ENCODE data around the gene TLE6. TPM values are rescaled to one million over a fixed set of nuclear protein-coding genes. Genes with fewer than 3 reads are reported as not detected.
"Not testable (repeated sequence)": the region's sequence is repeated elsewhere in the genome, so short reads cannot be mapped to it uniquely, and the experiment has no call there.

Gene TLE6
- total RNA-seq, 2 experiments from 2014 or later, result 2.5 to 2.6 TPM

DNA sequence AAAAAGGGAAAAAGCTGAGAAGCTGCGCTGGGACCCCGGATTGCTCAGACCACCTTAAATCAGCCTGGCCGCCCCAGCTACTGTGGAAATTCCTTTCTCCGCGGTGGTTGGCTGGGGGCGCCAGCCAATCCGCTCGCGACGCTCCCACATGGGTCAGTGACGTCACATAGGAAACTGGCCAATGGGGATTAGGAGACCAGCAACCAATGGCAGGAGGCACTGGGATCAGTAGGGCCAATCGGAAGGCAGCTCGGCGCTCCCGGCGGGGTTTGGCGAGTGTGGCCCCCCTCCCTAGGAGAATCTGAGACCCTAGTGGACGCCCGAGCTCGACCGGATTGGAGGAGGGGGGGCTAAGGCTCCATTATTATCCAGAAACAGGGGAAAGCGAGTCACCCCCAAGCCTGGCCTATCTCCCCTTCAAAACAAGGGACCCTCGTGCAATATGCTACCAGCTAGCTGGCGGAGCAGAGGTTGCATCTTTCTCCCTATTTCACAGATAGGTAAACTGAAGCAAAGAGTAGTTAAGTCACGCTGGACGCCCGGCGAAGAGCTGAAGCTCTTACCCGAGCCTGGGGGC lies 58.3 kb downstream of the TLE6 start:
- peaks cover 15% of the 10 kb centered on the region for H3K4me1 Mint-ChIP-seq (ENCODE audit: low read depth)
- H3K27me3 Mint-ChIP-seq, result peaks cover 1% of the 10 kb centered on the region
- peak overlapping the region; percentile 92 for H3K27ac Mint-ChIP-seq

DNA sequence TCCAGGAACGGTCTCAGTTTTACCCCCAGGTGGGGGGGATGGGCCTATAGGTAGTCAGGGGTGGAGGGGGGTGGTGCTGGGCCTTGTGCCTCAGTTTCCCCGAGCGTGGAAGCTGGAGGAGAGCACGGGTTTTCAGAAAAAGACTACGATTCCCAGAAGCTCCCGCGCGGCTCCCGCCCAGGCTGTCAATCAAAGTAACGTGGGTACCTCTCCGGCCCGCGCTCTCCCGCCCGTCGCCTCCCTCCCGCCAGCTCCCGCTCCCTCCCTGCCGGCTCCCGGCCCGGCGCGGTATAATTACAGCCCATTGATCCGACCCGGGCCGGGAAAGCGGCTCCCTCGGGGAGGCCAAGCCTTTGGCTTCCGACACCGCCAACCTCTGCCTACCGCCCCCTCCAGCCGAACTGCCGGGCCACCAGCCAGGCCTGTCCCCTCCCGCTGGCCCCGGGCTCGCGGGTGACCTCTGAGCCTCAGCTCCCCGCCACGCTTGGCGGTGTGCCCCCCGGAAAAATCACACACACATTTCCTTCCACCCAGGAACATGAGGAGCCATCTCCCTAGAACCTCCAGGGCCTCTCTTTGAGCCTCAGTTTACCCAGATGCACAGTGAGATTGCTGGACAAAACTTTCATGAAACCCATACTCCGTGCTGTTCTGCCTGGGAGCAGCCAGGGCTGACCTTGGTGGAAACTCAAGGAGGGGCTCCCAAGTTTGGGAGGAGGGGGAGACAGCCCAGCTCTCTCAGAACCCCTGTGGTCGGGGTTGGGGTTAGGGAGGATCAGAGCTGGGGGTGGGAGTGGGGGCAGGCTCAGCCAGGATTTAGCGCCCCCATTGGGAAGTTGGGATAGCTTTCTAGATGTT lies 59.0 kb downstream of the TLE6 start:
- Mint-ChIP-seq H3K4me3 (peak overlapping the region; percentile 86), H3K36me3 (no peaks in the 10 kb centered on the region), H3K9me3 (no peaks in the 10 kb centered on the region), H3K4me1 (ENCODE audit: low read depth) (peaks cover 15% of the 10 kb centered on the region), H3K27me3 (peaks cover 1% of the 10 kb centered on the region), H3K27ac (peak overlapping the region; percentile 92)
- ChIA-PET POLR2A (interaction anchor here (1.0 to 2.9 kb wide), 11 partner anchors 12 to 560 kb away, joined by 3 to 12 read pairs (median 7); partner anchors contain the start of genes GADD45B, TLE5, TLE6 and ZNF57), CTCF (interaction anchor here (0.7 to 3.1 kb wide), 22 partner anchors 9 to 400 kb away, joined by 3 to 21 read pairs (median 4); partner anchors contain the start of gene TLE6)
- DNase-seq, result peak; percentile 89
- intact Hi-C loops (cut with micrococcal nuclease), result no loop called here

More for the DNA sequence above, 58.3 kb downstream of the TLE6 start:
- Mint-ChIP-seq H3K4me3 (peak overlapping the region; percentile 86), H3K9me3 (no peaks in the 10 kb centered on the region), H3K36me3 (no peaks in the 10 kb centered on the region)
- ChIA-PET CTCF (interaction anchor here (0.7 to 3.1 kb wide), 17 partner anchors 10 to 399 kb away, joined by 3 to 21 read pairs (median 4); partner anchors contain the start of gene TLE6), POLR2A (interaction anchor here (0.7 to 2.9 kb wide), 12 partner anchors 11 to 559 kb away, joined by 3 to 12 read pairs (median 6); partner anchors contain the start of genes GADD45B, TLE5, TLE6 and ZNF57)
- peak; percentile 97 for DNase-seq
- intact Hi-C loops (cut with micrococcal nuclease), result loop anchor here (1.0 to 2.0 kb wide), 3 partner anchors 25 to 400 kb away; partner anchors contain the start of gene TLE6

DNA sequence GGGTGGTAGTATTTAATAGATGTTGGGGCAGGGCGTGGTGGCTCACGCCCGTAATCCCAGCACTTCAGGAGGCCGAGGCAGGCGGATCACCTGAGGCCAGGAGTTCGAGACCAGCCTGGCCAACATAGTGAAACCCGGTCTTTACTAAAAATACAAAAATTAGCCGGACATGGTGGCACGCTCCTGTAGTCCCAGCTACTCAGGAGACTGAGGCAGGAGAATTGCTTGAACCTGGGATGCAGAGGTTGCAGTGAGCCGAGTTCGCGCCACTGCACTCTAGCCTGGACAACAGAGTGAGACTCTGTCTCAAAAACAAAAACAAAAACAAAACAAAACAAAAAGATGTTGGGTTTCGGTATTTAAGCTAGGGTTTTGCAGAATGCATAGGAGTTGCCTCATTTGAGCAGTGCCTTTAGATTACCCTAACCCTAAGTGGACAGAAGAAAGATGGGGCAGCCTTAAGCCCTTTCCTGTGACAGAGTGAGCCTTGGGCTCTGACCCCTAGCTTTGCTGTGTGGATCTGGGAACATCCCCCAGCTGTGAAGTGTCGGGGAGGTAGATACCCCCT lies 59.7 kb downstream of the TLE6 start:
- intact Hi-C loops (cut with micrococcal nuclease); DNase-seq; H3K27me3 Mint-ChIP-seq; H3K36me3 Mint-ChIP-seq; H3K9me3 Mint-ChIP-seq: not testable (repeated sequence)
- CTCF ChIA-PET, result interaction anchor here (0.8 to 3.1 kb wide), 10 partner anchors 9 to 86 kb away, joined by 3 to 21 read pairs (median 3); no protein-coding TSS in a partner anchor
- Mint-ChIP-seq H3K4me3 (peak overlapping the region; percentile 86), H3K27ac (peak overlapping the region; percentile 92), H3K4me1 (ENCODE audit: low read depth) (peaks cover 15% of the 10 kb centered on the region)
- POLR2A ChIA-PET, result interaction anchor here (1.5 to 2.9 kb wide), 6 partner anchors 13 to 34 kb away, joined by 4 to 12 read pairs (median 8); partner anchors contain the start of gene TLE5

DNA sequence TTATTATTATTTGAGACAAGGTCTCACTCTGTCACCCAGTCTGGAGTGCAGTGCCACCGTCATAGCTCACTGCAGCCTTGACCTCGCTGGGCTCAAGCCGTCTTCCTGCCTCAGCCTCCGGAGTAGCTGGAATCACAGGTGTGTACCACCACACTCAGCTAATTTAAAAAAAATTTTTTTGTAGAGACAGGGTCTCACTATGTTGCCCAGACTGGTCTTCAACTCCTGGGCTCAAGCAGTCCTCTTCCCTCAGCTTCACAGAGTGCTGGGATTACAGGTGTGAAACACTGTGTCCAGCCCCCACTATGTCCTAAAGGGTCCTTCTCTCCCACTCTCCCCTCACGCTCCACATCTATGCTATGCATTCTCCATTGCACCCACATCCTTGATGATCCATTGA lies 60.9 kb downstream of the TLE6 start:
- intact Hi-C loops (cut with micrococcal nuclease), result no loop called here
- no peaks in the 10 kb centered on the region for H3K9me3 Mint-ChIP-seq
- H3K4me1 Mint-ChIP-seq (ENCODE audit: low read depth), result peaks cover 18% of the 10 kb centered on the region
- ChIA-PET CTCF (interaction anchor here (0.6 to 3.1 kb wide), 3 partner anchors 10 to 88 kb away, joined by 3 to 18 read pairs (median 4); no protein-coding TSS in a partner anchor), POLR2A (no interaction called here)
- no peak overlapping the region for H3K27ac Mint-ChIP-seq
- no peaks in the 10 kb centered on the region for H3K36me3 Mint-ChIP-seq
- no peak overlapping the region for H3K4me3 Mint-ChIP-seq
- no peak for DNase-seq
- H3K27me3 Mint-ChIP-seq, result peaks cover 1% of the 10 kb centered on the region

DNA sequence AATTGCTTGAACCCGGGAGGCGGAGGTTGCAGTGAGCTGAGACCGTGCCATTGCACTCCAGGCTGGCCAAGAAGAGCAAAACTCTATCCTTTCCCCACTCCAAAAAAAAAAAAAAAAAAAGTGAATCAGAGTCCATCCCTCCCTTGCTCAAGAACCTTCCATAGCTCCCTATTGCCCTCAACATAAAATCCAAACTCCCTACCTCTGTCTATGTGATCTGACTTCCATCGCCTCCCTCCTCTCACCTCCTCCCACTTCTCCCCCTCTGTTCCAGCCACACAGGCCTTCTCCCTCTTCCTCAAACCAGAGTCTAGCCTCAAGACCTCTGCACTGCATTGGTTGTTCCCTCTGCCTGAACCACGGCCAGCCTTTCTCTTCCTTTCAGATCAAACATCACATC lies 61.8 kb downstream of the TLE6 start:
- no peak overlapping the region for H3K4me3 Mint-ChIP-seq
- peaks cover 1% of the 10 kb centered on the region for H3K27me3 Mint-ChIP-seq
- intact Hi-C loops (cut with micrococcal nuclease), result no loop called here
- no peak overlapping the region for H3K27ac Mint-ChIP-seq
- no peaks in the 10 kb centered on the region for H3K36me3 Mint-ChIP-seq
- no peak for DNase-seq
- CTCF ChIA-PET, result interaction anchor here (0.7 to 2.2 kb wide), 4 partner anchors 16 to 90 kb away, joined by 3 to 9 read pairs (median 4); no protein-coding TSS in a partner anchor
- POLR2A ChIA-PET, result no interaction called here
- no peaks in the 10 kb centered on the region for H3K9me3 Mint-ChIP-seq
- H3K4me1 Mint-ChIP-seq (ENCODE audit: low read depth), result peaks cover 18% of the 10 kb centered on the region

DNA sequence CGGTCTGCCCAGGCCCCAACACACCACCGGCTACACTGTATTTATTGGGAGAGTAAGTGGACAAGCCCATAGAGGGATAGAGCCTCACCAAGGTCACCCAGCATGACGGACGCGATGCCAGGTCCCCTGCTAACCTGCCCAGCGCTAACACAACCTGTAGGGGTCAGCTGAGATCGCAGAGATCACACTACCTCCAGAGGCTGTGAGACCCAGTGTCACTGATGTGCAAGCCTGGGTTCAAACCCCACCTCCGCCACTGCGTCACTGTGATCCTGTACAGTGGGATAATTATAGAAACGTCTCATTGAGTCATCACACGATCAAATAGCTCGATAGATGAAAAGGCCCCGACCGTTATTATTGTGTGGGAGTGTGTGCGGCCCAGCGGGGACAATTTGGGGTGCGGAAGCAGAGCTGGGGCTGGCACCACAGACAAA lies 62.3 kb downstream of the TLE6 start:
- Mint-ChIP-seq H3K4me3 (no peak overlapping the region), H3K4me1 (ENCODE audit: low read depth) (peaks cover 14% of the 10 kb centered on the region), H3K27ac (no peak overlapping the region), H3K9me3 (no peaks in the 10 kb centered on the region), H3K27me3 (peaks cover 1% of the 10 kb centered on the region), H3K36me3 (no peaks in the 10 kb centered on the region)
- ChIA-PET POLR2A (no interaction called here), CTCF (interaction anchor here (0.7 to 2.2 kb wide), 6 partner anchors 21 to 151 kb away, joined by 3 to 9 read pairs (median 3); no protein-coding TSS in a partner anchor)
- no peak for DNase-seq
- intact Hi-C loops (cut with micrococcal nuclease), result no loop called here

DNA sequence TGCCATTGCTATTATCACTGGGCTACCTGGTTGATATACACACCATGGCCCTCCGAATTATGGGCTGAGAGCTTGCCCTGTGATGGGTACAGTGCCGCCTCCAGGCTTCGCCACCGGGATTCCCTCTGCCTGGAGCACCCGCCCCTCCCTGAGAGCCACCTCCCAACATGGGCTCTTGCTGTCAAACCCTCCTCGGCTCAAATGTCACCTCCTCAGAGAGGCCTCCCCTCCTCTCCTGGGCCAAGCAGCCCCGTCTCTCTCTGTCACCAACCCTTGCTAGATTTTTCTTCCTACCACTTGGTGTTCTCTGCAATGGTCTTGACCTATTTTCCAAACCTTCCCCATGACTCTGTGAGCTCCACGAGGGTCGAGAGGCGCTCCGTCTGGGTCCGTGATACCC lies 64.0 kb downstream of the TLE6 start:
- no peaks in the 10 kb centered on the region for H3K36me3 Mint-ChIP-seq
- H3K4me1 Mint-ChIP-seq (ENCODE audit: low read depth), result peaks cover 6% of the 10 kb centered on the region
- no peak for DNase-seq
- H3K27ac Mint-ChIP-seq, result no peak overlapping the region
- H3K27me3 Mint-ChIP-seq, result no peaks in the 10 kb centered on the region
- POLR2A ChIA-PET, result no interaction called here
- CTCF ChIA-PET, result no interaction called here
- H3K9me3 Mint-ChIP-seq, result no peaks in the 10 kb centered on the region
- H3K4me3 Mint-ChIP-seq, result no peak overlapping the region
- intact Hi-C loops (cut with micrococcal nuclease), result no loop called here

DNA sequence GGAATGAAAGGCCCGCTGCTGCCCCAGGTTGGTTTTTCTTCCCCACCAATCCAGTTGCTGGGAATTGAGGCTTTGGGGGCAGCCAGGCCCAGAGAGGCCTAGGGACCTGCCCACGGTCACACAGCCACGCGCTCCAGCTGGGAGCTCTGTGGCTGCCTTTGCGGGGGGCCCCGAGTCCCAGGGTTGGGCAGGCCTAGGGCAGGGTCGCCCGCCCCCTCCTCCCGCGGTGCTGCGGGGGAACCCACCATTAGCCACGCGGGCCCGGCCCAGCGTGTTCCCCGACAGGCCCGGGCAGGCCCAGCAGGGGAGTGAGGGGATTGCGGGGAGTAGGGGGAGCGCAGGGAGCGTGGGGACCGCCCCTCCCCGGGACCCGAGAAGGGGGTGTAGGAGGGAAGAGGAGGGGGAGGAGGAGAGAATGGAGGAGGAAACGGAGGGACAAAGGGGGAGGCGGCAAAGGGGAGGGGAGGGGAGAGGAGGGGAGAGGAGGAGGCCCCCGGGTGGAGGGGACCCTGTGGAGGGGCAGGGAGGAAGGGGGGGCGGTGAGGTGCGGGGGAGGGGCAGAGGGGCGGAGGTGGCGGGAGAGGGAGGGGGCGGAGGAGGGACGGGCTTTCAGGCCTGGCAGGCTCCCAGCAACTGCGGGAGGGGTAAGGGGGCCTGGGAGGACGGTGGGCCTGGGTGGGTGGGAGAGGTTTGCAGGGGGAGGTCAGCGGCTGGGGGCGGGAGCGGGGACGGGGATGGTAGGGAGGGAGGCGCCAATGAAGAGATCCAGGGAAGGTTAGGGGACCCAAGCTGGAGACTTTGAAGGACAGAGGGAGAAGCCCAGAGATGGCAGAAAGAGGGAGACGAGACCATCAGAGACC lies 64.6 kb downstream of the TLE6 start:
- Mint-ChIP-seq H3K9me3 (no peaks in the 10 kb centered on the region), H3K36me3 (no peaks in the 10 kb centered on the region), H3K4me3 (no peak overlapping the region), H3K27ac (no peak overlapping the region), H3K27me3 (no peaks in the 10 kb centered on the region), H3K4me1 (ENCODE audit: low read depth) (peaks cover 6% of the 10 kb centered on the region)
- DNase-seq, result no peak
- intact Hi-C loops (cut with micrococcal nuclease), result no loop called here
- ChIA-PET POLR2A (no interaction called here), CTCF (interaction anchor here (1.3 to 1.4 kb wide), 2 partner anchors 18 to 62 kb away, joined by 3 to 6 read pairs; no protein-coding TSS in a partner anchor)

DNA sequence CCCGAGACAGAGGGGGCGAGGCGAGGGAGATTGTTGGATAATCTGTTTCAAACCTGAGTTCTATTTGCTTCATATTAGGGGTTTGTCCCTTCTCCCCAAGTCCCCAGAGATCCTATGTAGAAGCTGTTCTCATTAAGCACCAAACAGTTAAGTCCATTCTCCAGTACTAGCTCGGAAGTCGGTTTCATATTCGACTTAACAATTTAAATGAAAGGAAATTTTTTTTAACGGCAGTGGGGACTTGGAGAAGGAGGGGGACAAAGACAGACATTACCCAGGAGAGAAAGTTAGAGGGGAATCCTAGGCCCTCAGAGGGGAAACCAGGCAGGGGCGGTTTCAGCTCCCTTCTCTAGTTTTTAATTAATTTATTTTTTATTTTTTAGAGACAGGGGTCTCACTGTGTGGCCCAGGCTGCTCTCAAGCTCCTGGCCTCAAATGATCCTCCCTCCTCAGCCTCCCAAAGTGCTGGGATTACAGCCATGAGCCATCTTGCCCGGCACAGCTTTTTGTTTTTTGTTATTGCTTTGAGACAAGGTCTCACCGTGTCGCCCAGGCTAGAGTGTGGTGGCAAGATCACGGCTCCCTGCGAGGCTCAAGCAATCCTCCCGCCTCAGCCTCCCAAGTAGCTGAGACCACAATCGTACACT lies 65.4 kb downstream of the TLE6 start:
- no peaks in the 10 kb centered on the region for H3K36me3 Mint-ChIP-seq
- no peak overlapping the region for H3K27ac Mint-ChIP-seq
- no peaks in the 10 kb centered on the region for H3K27me3 Mint-ChIP-seq
- peaks cover 9% of the 10 kb centered on the region for H3K4me1 Mint-ChIP-seq (ENCODE audit: low read depth)
- DNase-seq, result no peak
- intact Hi-C loops (cut with micrococcal nuclease), result no loop called here
- CTCF ChIA-PET, result interaction anchor here (0.6 to 1.4 kb wide), 4 partner anchors 19 to 452 kb away, joined by 3 to 6 read pairs (median 4); no protein-coding TSS in a partner anchor
- no peaks in the 10 kb centered on the region for H3K9me3 Mint-ChIP-seq
- POLR2A ChIA-PET, result no interaction called here
- no peak overlapping the region for H3K4me3 Mint-ChIP-seq
